H1 (cell line): Measurements from ENCODE around the gene LYPD1. TPM values are rescaled to one million over a fixed set of nuclear protein-coding genes. Genes with fewer than 3 reads are reported as not detected.

Experiments used
- CTCF ChIA-PET: fragments of 300-600 bp; sonication (Branson Sonifier 250); formaldehyde crosslinking; loops from one replicate; lab custom pipeline; 2021; ENCODE audit not compliant: partially characterized antibody; lab: Charles Lee
- POLR2A ChIA-PET: fragments of 300-600 bp; sonication (Branson Sonifier 250); formaldehyde crosslinking; loops from one replicate; lab custom pipeline; 2021; ENCODE audit warnings: inconsistent platforms; ENCODE audit not compliant: partially characterized antibody; lab: Charles Lee
- DNase-seq, 2 experiments: peaks; one replicate each; pipeline versions ENCODE4 v3.0.0 to v3.0.0-alpha.2; 2010 to 2022; ENCODE audit warnings: low spot score in 2 of 2, low read depth in 1 of 2, mixed read lengths in 1 of 2
- FAIRE-seq: peaks from 2 replicates; lab custom pipeline; 2011; peaks lifted over from hg19 to GRCh38; lab: Jason Lieb, UNC
- H2AFZ ChIP-seq: 2 replicates; pipeline ENCODE4 v1.8.1; 2012; ENCODE audit warnings: low read length, inconsistent platforms
- H2AK5ac ChIP-seq: 2 replicates; pipeline ENCODE4 v1.6.1; 2013; ENCODE audit warnings: low read depth, low read length
- H2BK120ac ChIP-seq: replicated peaks from 2 replicates; pipeline ENCODE3; 2013; ENCODE audit warnings: low read depth, low read length, inconsistent platforms
- H2BK12ac ChIP-seq: 2 replicates; pipeline ENCODE4 v1.6.1; 2013; ENCODE audit warnings: low read depth, low read length
- H2BK15ac ChIP-seq: 2 replicates; pipeline ENCODE4 v1.6.1; 2013; ENCODE audit warnings: low read length
- H2BK20ac ChIP-seq: 2 replicates; pipeline ENCODE4 v1.6.1; 2013; ENCODE audit warnings: low read length
- H2BK5ac ChIP-seq: 2 replicates; pipeline ENCODE4 v1.6.1; 2013; ENCODE audit warnings: low read depth, low read length
- H3K14ac ChIP-seq: 2 replicates; pipeline ENCODE4 v1.6.1; 2013; ENCODE audit warnings: inconsistent platforms; ENCODE audit not compliant: insufficient read length
- H3K18ac ChIP-seq: 2 replicates; pipeline ENCODE4 v1.6.1; 2013; ENCODE audit warnings: low read length; ENCODE audit errors: extremely low read depth
- H3K23ac ChIP-seq: 2 replicates; pipeline ENCODE4 v1.6.1; 2013; ENCODE audit warnings: inconsistent platforms; ENCODE audit not compliant: insufficient read length
- H3K23me2 ChIP-seq: 2 replicates; pipeline ENCODE4 v1.6.1; 2013; ENCODE audit warnings: low read depth, low read length
- H3K27ac ChIP-seq: 2 replicates; pipeline ENCODE4 v1.6.1; 2011; ENCODE audit warnings: low read depth, low read length, inconsistent platforms
- H3K27me3 ChIP-seq, 4 experiments: replicated peaks in 1 of 4; 1 replicate in 1 of 4; 2 replicates in 3 of 4; pipeline versions ENCODE4 v1.6.1 to v1.8.1; 2011 to 2013; ENCODE audit warnings: low read length in 3 of 4, mild to moderate bottlenecking in 3 of 4, inconsistent platforms in 2 of 4, mixed read lengths in 2 of 4, moderate library complexity in 1 of 4; ENCODE audit not compliant: control insufficient read depth in 3 of 4, insufficient read depth in 3 of 4; ENCODE audit errors: extremely low read depth in 1 of 4
- H3K36me3 ChIP-seq, 4 experiments: 2 replicates each; pipeline versions ENCODE4 v1.6.1 to v1.8.1; 2011 to 2013; ENCODE audit warnings: mild to moderate bottlenecking in 4 of 4, low read length in 3 of 4, moderate library complexity in 2 of 4, control low read depth in 1 of 4, inconsistent platforms in 1 of 4; ENCODE audit not compliant: insufficient read depth in 4 of 4, control insufficient read depth in 2 of 4
- H3K4ac ChIP-seq: replicated peaks from 2 replicates; pipeline ENCODE3; 2013; ENCODE audit warnings: low read length, low read depth, mixed read lengths, inconsistent platforms; ENCODE audit not compliant: insufficient read length
- H3K4me1 ChIP-seq, 4 experiments: replicated peaks in 1 of 4; 1 replicate in 1 of 4; 2 replicates in 3 of 4; pipeline versions ENCODE4 v1.6.1 to v1.8.1; 2011 to 2013; ENCODE audit warnings: low read length in 3 of 4, inconsistent platforms in 2 of 4, mixed read lengths in 1 of 4; ENCODE audit not compliant: insufficient read depth in 4 of 4, control insufficient read depth in 3 of 4
- H3K4me2 ChIP-seq, 2 experiments: 2 replicates each; pipeline versions ENCODE4 v1.6.1 to v1.8.1; 2011 to 2013; ENCODE audit warnings: low read depth in 2 of 2, low read length in 2 of 2, control low read depth in 1 of 2, inconsistent platforms in 1 of 2, mild to moderate bottlenecking in 1 of 2; ENCODE audit not compliant: insufficient read depth in 1 of 2
- H3K4me3 ChIP-seq, 4 experiments: fragments of 200-600, 300-600 bp in 1 of 4; sonication (generic), shearing (Covaris generic), sonication (Bioruptor Twin) in 1 of 4; 2 replicates each; pipeline versions ENCODE4 v1.5.1 to v1.8.1; 2011 to 2016; ENCODE audit warnings: low read length in 4 of 4, low read depth in 3 of 4, control low read depth in 2 of 4, inconsistent platforms in 2 of 4, mild to moderate bottlenecking in 2 of 4, mixed read lengths in 1 of 4, moderate library complexity in 1 of 4; ENCODE audit not compliant: insufficient read depth in 2 of 4; ENCODE audit errors: extremely low read depth in 1 of 4
- H3K56ac ChIP-seq: replicated peaks from 2 replicates; pipeline ENCODE3; 2013; ENCODE audit warnings: low read depth, mild to moderate bottlenecking, mixed read lengths, low read length, inconsistent platforms; ENCODE audit not compliant: insufficient read length
- H3K79me1 ChIP-seq: 2 replicates; pipeline ENCODE4 v1.6.1; 2013; ENCODE audit warnings: low read depth, low read length, control low read depth
- H3K79me2 ChIP-seq, 2 experiments: 2 replicates each; pipeline versions ENCODE4 v1.6.1 to v1.8.1; 2012 to 2013; ENCODE audit warnings: low read length in 2 of 2, mild to moderate bottlenecking in 2 of 2, inconsistent platforms in 1 of 2; ENCODE audit not compliant: insufficient read depth in 2 of 2, control insufficient read depth in 1 of 2
- H3K9ac ChIP-seq, 4 experiments: replicated peaks in 1 of 4; 1 replicate in 1 of 4; 2 replicates in 3 of 4; pipeline versions ENCODE4 v1.6.1 to v1.8.1; 2011 to 2013; ENCODE audit warnings: low read depth in 3 of 4, low read length in 3 of 4, control low read depth in 2 of 4, mild to moderate bottlenecking in 2 of 4, moderate library complexity in 2 of 4, inconsistent platforms in 1 of 4; ENCODE audit errors: extremely low read depth in 1 of 4
- H3K9me3 ChIP-seq, 2 experiments: 2 replicates each; pipeline versions ENCODE4 v1.6.1 to v1.8.1; 2012 to 2013; ENCODE audit warnings: mild to moderate bottlenecking in 2 of 2, moderate library complexity in 2 of 2, control low read depth in 1 of 2, inconsistent platforms in 1 of 2, low read depth in 1 of 2, low read length in 1 of 2, mixed read lengths in 1 of 2; ENCODE audit not compliant: insufficient read depth in 2 of 2
- H4K20me1 ChIP-seq, 2 experiments: replicated peaks in 1 of 2; 2 replicates each; pipeline versions ENCODE3 to v1.8.1; 2011 to 2013; ENCODE audit warnings: inconsistent platforms in 2 of 2, low read length in 2 of 2, mild to moderate bottlenecking in 1 of 2; ENCODE audit not compliant: insufficient read depth in 2 of 2, control insufficient read depth in 1 of 2
- H4K5ac ChIP-seq: 2 replicates; pipeline ENCODE4 v1.6.1; 2013; ENCODE audit warnings: low read length, low read depth, mixed read lengths, inconsistent platforms; ENCODE audit not compliant: insufficient read length
- H4K8ac ChIP-seq: 2 replicates; pipeline ENCODE4 v1.8.0; 2013; ENCODE audit warnings: mild to moderate bottlenecking, moderate library complexity, low read length, inconsistent platforms; ENCODE audit not compliant: insufficient read depth; ENCODE audit errors: extremely low read depth
- H4K91ac ChIP-seq: replicated peaks from 2 replicates; pipeline ENCODE3; 2013; ENCODE audit warnings: low read length, mixed read lengths, inconsistent platforms; ENCODE audit not compliant: insufficient read length
- CTBP2 ChIP-seq: IDR thresholded peaks from 2 replicates; pipeline ENCODE4 v1.7.0; 2011; ENCODE audit warnings: borderline replicate concordance, mild to moderate bottlenecking, moderate library complexity, mixed read lengths, low read length; ENCODE audit not compliant: insufficient read depth, insufficient read length
- HDAC6 ChIP-seq: IDR thresholded peaks from one replicate; pipeline ENCODE4 v1.7.1; 2012; ENCODE audit warnings: low read depth, mild to moderate bottlenecking, inconsistent platforms, low read length, moderate library complexity
- NRF1 ChIP-seq: IDR thresholded peaks from 2 replicates; pipeline ENCODE4 v1.6.1; 2011; ENCODE audit warnings: mild to moderate bottlenecking, low read depth, low read length, improper control_type of control experiment
- POLR2A ChIP-seq, 2 experiments: IDR thresholded peaks; 1 replicate in 1 of 2; 2 replicates in 1 of 2; pipeline ENCODE4 v1.6.1; 2011; ENCODE audit warnings: low read depth in 2 of 2, low read length in 2 of 2, mild to moderate bottlenecking in 2 of 2; ENCODE audit errors: control extremely low read depth in 1 of 2
- POU5F1 ChIP-seq: IDR thresholded peaks from 2 replicates; pipeline ENCODE4 v1.6.1; 2011; ENCODE audit warnings: low read depth, mild to moderate bottlenecking, low read length, moderate library complexity
- RNF2 ChIP-seq: fragments of 200-900, 300-1000 bp; sonication (generic); IDR thresholded peaks from 2 replicates; pipeline ENCODE4 v1.7.1; 2016; ENCODE audit warnings: borderline replicate concordance, low read depth, mild to moderate bottlenecking, antibody characterized with exemption, low read length; ENCODE audit not compliant: poor library complexity, severe bottlenecking; ENCODE audit errors: missing control alignments
- SAP30 ChIP-seq: fragments of 300-600 bp; sonication (generic); IDR thresholded peaks from 2 replicates; pipeline ENCODE4 v1.7.1; 2012; ENCODE audit warnings: low read length, moderate library complexity, mild to moderate bottlenecking, inconsistent platforms; ENCODE audit not compliant: insufficient read depth, insufficient replicate concordance
- SP4 ChIP-seq: IDR thresholded peaks from 2 replicates; pipeline ENCODE4 v1.6.1; 2012; ENCODE audit warnings: low read length, inconsistent platforms
- TAF1 ChIP-seq: IDR thresholded peaks from 2 replicates; pipeline ENCODE4 v1.6.1; 2011; ENCODE audit warnings: mild to moderate bottlenecking, low read depth, low read length
- ZNF274 ChIP-seq: IDR thresholded peaks from 2 replicates; pipeline ENCODE4 v1.7.0; 2012; ENCODE audit warnings: low read length, borderline replicate concordance; ENCODE audit errors: extremely low read depth
- WGBS, 2 experiments: shearing (Covaris generic) in 1 of 2; methylation state at CpG; one replicate each; pipeline versions ENCODE4 v1.1.6 to v1.1.7; 2013 to 2015; ENCODE audit warnings: low lambda C conversion rate in 2 of 2, mixed read lengths in 2 of 2, inconsistent platforms in 1 of 2, low coverage in 1 of 2, missing lambda C conversion rate in 1 of 2; ENCODE audit not compliant: insufficient replicate concordance in 2 of 2, insufficient coverage in 1 of 2, insufficient read length in 1 of 2; ENCODE audit errors: extremely low coverage in 1 of 2, missing lambda C conversion rate in 1 of 2; 5-methylcytosine and 5-hydroxymethylcytosine counted together
- polyA plus RNA-seq, 7 experiments: library from polyadenylated mRNA; depleted of rRNA in 3 of 7; stranded (reverse) in 5 of 7; unstranded in 2 of 7; fragments of >200 nt in 5 of 7; fragments of 200-250 nt in 2 of 7; gene quantifications; 1 replicate in 5 of 7; 2 replicates in 1 of 7; 4 replicates in 1 of 7; pipeline versions ENCODE4 v1.2.1 to v1.2.3, GENCODE V29; 2011 to 2013; ENCODE audit warnings: missing spikeins in 2 of 7, mixed read lengths in 2 of 7
- total RNA-seq: library from RNA; stranded (reverse); fragmentation: NEBNext Ultra II Directional; extraction: Animal tissue kit (Norgen Biotek cat#: 25700); gene quantifications from 2 replicates; pipeline ENCODE4 v1.2.1, GENCODE V29; 2021
- TF ChIP-seq, protein P1 (sequence below): IDR thresholded peaks from 2 replicates; pipeline ENCODE4 v1.6.1; 2011; ENCODE audit warnings: low read depth, mild to moderate bottlenecking, low read length; ENCODE audit not compliant: insufficient read depth

The LYPD1 gene
- total and polyA plus RNA-seq, 2 of the 8 experiments (the other 6 are each of a cell fraction or from before 2014, with no cell fraction given) = 1.9 to 2.7 TPM

GRCh38 chr2:132646540-132647108 lies 23.4 kb downstream of the LYPD1 start:
- Histone ChIP-seq H3K18ac (no peak overlapping the region), H3K27me3 (no peaks in the 10 kb centered on the region), H2BK120ac (no peak overlapping the region), H3K56ac (no peak overlapping the region), H2BK12ac (no peak overlapping the region), H2BK5ac (no peak overlapping the region), H3K14ac (no peak overlapping the region), H3K9ac (no peak overlapping the region), H2AK5ac (no peak overlapping the region), H3K23me2 (no peaks in the 10 kb centered on the region), H3K4me2 (no peak overlapping the region), H4K5ac (no peak overlapping the region), H2BK15ac (no peak overlapping the region), H3K79me2 (no peaks in the 10 kb centered on the region), H4K91ac (no peak overlapping the region), H3K23ac (no peak overlapping the region), H4K20me1 (no peaks in the 10 kb centered on the region), H2AFZ (no peak overlapping the region), H3K4me3 (no peak overlapping the region), H2BK20ac (no peak overlapping the region), H3K27ac (no peak overlapping the region)
- CTCF ChIA-PET = interaction anchor here (0.6 to 3.5 kb wide), 7 partner anchors 10 to 283 kb away, joined by 3 to 12 read pairs (median 3); no protein-coding TSS in a partner anchor
- 88% methylated on average over 8 of the region's 8 CpGs; no CpG with 5 or more reads in 1 of the 2 experiments for WGBS, 2 experiments
- no peak for FAIRE-seq
- TF ChIP-seq SP4 = no peak
- no peak for TF ChIP-seq ZNF274
- TF ChIP-seq HDAC6 = no peak
- TF ChIP-seq SAP30 = no peak
- no peak for TF ChIP-seq TAF1
- TF ChIP-seq, protein P1, sequence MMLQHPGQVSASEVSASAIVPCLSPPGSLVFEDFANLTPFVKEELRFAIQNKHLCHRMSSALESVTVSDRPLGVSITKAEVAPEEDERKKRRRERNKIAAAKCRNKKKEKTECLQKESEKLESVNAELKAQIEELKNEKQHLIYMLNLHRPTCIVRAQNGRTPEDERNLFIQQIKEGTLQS = no peak
- TF ChIP-seq RNF2 = no peak
- TF ChIP-seq POLR2A (IDR thresholded peaks at IDR 0.05; ENCODE audit: control extremely low read depth in 1 of 2, low read depth in 2 of 2, low read length in 2 of 2) = no peak
- TF ChIP-seq POU5F1 = no peak
- no peak for TF ChIP-seq CTBP2
- TF ChIP-seq NRF1 = no peak
- TF ChIP-seq, all 59 proteins: peak for 0
- Histone ChIP-seq H4K8ac (no peak overlapping the region), H3K4me1 (peaks cover 0 to 7% (median 3%) of the 10 kb centered on the region in 4 experiments; a peak in 4 of 7 replicates), H3K4ac (no peak overlapping the region), H3K79me1 (no peaks in the 10 kb centered on the region), H3K36me3 (no peaks in the 10 kb centered on the region), H3K9me3 (no peaks in the 10 kb centered on the region)
- POLR2A ChIA-PET = no interaction called here
- no peak for DNase-seq
